Fibroblast of upper back skin (primary cell): ENCODE results near the gene NRAP.

ENCODE experiments used
- DNase-seq: peaks from one replicate; pipeline ENCODE4 v3.0.0-alpha.2; 2013

The NRAP gene

GRCh38 chr10:113630929-113631533, 32.8 kb downstream of the NRAP start:
- DNase-seq: no peak

DNA sequence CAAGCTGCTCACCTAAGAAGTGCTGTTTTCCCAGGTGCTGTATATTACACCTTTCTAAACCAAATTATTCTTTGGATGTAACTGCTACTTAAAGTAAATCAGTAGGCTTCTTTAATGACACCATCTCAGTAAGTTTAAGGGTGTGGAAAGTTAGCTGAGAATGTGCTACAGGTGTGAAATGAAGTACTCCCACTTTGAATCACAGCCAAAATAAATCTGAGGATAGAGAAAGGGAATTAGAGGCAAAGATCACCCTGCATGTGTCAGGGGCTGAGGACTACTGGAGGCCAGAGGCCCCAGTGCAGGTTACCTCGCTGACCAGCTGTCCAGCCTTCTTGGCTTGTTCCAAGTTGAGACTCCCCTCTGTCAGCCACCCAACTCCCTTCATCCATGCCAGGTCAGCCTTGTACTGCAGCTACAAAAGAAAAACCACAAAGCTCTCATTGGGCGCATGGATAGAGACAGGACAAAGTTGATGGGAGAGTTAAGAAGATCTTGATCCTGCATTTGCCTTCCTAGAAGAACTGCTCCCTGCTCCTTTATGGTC, 35.2 kb downstream of the NRAP start:
- DNase-seq: no peak

DNA sequence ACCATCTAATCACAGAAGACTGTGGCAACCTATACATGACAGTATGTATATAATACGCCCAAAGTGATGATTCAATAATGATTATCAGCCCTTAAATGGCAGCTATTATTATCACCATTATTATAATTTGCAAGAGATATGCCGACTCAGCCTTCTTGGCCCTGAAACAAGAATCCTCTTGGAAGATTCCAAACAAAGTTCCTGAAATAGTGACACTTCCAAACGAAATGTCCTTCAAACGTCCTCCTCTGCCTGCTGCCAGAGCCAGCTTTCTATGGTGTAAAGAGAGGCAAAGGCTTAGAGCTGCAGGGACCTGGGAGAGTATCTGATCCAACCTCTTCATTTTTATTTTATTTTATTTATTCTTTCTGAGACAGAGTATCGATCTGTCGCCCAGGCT, 36.0 kb downstream of the NRAP start:
- no peak for DNase-seq

GRCh38 chr10:113626809-113627355, 37.0 kb downstream of the NRAP start:
- DNase-seq: no peak

DNA sequence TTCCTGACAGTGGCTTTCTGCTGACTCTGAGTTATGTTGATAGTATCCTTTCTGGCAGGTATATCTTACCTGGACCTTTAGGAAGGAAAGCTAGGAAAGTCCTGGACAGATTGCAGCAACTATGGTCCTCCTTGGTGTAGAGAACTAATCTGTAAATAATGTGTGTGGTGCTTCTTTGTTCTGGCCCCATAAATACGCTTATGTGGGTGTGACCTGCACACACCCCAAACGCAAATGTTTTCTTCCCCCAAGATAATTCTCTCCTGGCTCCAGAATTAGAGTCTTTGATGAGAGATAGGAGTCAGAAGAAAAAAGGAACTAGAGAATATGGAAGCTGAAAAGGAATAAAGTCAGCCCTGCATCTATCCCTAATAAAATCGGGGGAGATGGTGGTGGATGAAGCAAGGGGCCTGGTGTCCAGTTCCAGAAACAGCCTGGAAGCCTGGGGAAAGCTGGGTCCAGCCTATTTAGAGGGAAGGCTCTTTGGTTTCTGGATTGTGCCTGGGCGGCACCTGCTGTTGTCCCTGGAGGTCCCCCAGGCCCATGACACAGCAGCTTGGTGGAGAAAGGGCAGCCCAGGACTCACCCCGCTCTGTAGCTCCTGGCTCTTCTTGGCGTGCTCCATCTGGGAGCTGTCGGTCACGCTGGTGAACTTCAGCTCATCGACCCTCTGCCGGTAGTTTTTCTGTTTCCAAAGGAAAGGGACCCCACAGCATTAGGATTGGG, 38.2 kb downstream of the NRAP start:
- DNase-seq: no peak

- no peak for DNase-seq
These were observed 41.0 kb downstream of the NRAP start for GRCh38 chr10:113622831-113623230.

- no peak for DNase-seq
These were observed 42.0 kb downstream of the NRAP start for GRCh38 chr10:113621799-113622198.

DNA sequence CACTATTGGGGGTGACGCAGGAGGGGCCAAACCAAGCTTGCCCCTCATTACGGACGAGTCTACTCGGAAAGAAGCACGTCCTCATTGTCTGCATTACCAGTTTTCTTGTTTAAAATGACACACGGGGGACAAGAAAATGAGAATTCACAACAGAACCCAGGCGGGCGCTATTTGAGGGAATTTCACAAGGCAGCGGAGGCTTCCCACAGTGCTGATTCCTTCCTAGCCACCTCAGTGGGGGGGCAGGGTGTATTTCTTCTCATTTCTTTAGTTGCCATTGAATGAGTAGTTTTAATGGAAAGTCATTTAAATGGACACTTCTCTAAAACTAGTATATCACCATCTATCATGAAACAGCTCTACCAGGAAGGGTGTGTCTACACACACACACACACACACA, 42.9 kb downstream of the NRAP start:
- no peak for DNase-seq

DNA sequence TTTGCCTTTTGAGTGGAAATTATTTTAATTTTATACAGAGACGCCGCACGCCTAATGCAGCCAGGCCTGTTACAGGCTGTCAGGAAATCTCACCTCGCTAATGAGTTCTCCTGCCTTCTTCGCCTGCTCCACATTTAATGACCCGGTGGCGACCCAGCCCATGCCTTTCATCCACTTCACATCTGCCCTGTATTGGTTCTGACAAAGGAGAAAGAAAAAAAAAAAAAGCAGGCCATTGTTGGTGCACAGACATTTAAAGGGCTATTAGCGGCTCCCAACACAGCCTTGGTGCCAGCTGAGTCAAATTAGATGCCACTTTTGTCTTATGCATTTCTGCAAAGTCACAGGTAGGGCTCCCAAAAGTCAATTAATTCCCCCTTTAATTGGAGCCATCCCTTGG, 43.3 kb downstream of the NRAP start:
- DNase-seq: no peak

DNA sequence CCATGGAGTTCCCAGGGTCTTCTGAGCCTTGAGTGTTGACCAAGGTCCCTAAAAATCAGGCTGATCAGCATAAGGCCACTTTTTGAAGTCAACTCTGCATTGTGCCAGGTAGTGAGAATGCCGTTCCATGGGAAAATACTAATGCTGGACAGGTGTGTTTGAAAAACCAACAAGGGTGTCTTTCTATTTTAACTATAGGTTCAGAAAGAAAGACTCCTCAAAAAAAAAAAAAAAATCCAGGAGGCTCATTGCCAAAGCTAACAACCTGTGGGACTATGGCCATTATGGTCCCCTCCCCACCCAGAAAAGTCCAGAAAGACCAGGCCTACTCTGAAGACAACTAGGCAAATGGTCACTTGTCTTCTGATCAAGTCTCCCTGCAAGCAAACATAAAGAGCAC, 44.4 kb downstream of the NRAP start:
- no peak for DNase-seq

- no peak for DNase-seq
These were observed 45.5 kb downstream of the NRAP start for GRCh38 chr10:113618338-113618737.

GRCh38 chr10:113617086-113617485, 46.8 kb downstream of the NRAP start:
- DNase-seq: no peak

- DNase-seq: peak; percentile 6
These were observed 47.4 kb downstream of the NRAP start for GRCh38 chr10:113616244-113617074.

- DNase-seq: no peak
These were observed 49.7 kb downstream of the NRAP start for GRCh38 chr10:113613977-113614690.

DNA sequence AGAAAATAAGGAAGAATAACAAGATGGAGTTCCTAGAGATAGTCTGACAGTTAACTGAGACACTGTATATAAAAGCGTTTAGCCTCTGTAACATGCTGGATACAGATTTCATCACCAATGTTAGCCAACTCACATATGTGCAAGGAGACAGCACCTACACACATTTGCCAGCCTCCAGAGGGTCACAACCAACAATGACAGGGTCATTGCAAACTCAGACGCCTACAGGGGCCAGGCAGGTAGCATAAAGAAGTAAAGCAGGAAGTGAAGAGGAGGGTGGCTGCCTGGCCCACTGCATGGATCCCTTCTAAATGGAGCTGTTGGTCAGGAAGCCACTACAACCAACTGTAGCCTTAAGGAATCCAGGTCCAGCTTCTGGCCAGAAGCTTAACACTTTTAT, 50.4 kb downstream of the NRAP start:
- no peak for DNase-seq

- DNase-seq: no peak
These were observed 51.7 kb downstream of the NRAP start for GRCh38 chr10:113612154-113612553.

DNA sequence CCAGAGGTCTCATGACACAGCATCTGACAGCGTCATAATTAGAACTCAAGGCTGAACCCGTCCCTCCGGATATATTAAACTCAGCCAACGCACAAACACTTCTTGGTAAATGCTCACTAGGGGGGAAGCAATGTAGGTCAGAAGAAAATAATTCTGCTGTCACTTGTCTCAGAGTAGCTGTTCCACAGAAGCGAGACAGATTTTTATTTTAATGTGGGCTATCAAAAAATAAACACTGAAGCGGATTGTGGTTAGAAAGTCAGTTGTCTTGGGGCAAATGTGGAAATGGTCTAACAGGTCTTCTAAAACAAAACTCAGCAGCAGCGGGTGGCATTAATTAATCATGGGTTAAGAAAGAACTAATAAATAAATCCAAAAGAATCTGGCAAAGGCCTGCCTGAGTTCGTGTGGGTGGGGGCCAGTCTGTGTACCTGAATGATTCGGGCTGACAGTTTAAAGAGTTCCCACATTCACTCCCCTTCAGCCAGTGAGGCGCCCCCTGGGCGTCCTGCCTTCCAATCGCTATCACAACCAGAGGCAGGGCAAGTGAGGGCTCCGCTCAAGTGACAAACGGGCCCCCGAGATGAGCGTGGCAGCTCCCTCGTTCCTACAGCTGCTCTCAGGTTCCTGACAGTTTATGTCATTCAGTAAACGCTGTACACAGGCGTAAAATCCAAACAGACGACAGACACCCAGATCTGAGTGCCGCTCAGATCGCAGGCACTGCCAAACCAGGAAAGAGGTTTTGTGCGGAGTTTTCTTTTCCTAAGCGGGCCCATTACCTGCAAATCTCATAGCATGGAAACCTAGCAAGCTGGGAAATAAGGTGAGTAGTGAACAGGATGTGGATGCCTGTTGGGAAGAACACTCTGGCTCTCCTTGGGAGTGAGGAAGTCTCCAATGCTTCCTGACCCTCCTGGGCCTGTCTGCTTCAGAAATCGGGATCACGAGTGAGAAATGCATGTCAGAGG, 52.9 kb downstream of the NRAP start:
- DNase-seq: no peak

GRCh38 chr10:113609704-113610108, 54.1 kb downstream of the NRAP start:
- peak; percentile 22 for DNase-seq

DNA sequence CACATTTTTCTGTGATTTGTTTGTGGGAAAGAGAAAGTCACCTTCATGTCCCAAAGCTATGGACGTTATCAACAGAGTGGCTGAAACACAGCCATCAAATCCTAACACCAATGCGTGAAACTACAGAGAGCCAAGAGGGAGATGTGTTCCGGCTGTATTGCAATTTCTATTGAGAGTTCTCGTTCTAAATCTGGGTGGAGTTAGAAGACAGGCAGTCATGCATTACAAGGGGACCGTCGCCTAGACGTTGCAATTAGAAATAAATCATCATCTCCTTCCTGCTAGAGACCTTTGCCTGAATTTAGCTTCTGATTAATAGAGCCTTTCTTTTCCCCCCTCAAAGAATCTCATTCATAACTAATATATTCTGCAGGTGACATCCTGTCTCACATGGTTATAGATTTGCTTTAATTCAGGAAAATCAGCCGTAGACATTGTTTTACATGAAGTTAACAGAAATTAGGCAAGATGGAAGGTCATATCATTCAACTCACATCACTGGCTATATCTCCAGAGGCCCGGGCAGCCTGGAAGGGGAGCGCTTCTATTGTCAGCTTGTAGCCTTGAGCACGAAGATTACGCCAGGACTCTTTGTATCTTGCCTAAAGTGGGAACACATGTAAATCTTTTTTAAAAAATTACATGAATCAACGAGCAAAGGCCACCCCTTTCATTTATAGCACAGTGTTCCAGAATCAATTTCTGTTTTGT, 58.4 kb downstream of the NRAP start:
- DNase-seq: no peak

DNA sequence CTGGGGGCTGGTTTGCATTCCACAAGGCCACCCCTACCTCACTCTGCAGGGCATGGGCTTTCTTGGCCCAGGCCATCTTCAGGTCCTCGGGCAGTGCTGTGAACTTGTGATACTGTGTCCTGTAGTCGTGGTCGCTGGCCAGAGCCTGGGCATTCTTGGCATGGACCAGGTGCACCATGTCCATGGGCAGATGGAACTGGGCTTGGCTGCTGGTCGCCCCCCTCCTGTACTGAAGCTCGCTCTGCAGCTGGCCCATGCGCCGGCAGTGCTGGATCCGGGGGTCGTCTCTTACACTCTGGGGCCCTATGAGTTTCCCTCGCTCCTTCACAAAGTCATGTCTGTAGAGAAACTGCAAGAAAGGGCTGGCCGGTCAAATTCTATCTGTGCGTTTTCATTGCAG, 59.3 kb downstream of the NRAP start:
- DNase-seq: no peak
